Kidney (tissue), 14 donors: ENCODE measurements around the gene MRPS10. TPM values are rescaled to one million over a fixed set of nuclear protein-coding genes. Genes with fewer than 3 reads are reported as not detected.

Experiments
- DNase-seq, 5 donors: peaks; one replicate each; pipeline ENCODE4 v3.0.0-alpha.2; 2013 to 2020
- FAIRE-seq: peaks from 2 replicates; lab custom pipeline; 2012; peaks lifted over from hg19 to GRCh38; lab: Jason Lieb, UNC
- H3K27ac ChIP-seq, 2 donors: one replicate each; pipeline ENCODE4 v1.7.0; 2013; ENCODE audit warnings: low read depth in 2 of 2, low read length in 2 of 2, inconsistent platforms in 1 of 2
- H3K27me3 ChIP-seq: one replicate; pipeline ENCODE4 v1.7.1; 2013; ENCODE audit warnings: low read length, inconsistent platforms; ENCODE audit not compliant: control insufficient read depth, insufficient read depth
- H3K36me3 ChIP-seq, 3 donors: one replicate each; pipeline versions ENCODE4 v1.7.0 to v1.7.1; 2013; ENCODE audit warnings: low read length in 3 of 3, control low read depth in 1 of 3, inconsistent platforms in 1 of 3; ENCODE audit not compliant: insufficient read depth in 3 of 3, control insufficient read depth in 2 of 3
- H3K4me1 ChIP-seq, 3 donors: one replicate each; pipeline versions ENCODE4 v1.7.0 to v1.7.1; 2013; ENCODE audit warnings: low read length in 3 of 3, inconsistent platforms in 1 of 3, low read depth in 1 of 3; ENCODE audit not compliant: control insufficient read depth in 2 of 3, insufficient read depth in 2 of 3
- H3K4me3 ChIP-seq, 3 donors: one replicate each; pipeline versions ENCODE4 v1.7.0 to v1.8.1; 2013; ENCODE audit warnings: low read length in 3 of 3, control low read depth in 1 of 3, inconsistent platforms in 1 of 3
- H3K9ac ChIP-seq, 3 donors: one replicate each; pipeline versions ENCODE4 v1.7.0 to v1.7.1; 2013; ENCODE audit warnings: low read length in 3 of 3, control low read depth in 1 of 3, inconsistent platforms in 1 of 3
- H3K9me3 ChIP-seq, 3 donors: one replicate each; pipeline versions ENCODE4 v1.7.0 to v1.7.1; 2013; ENCODE audit warnings: low read length in 3 of 3, control low read depth in 1 of 3, inconsistent platforms in 1 of 3; ENCODE audit not compliant: control insufficient read depth in 2 of 3, insufficient read depth in 1 of 3
- intact Hi-C: fragments of 100-400 bp; cut with DNase I; formaldehyde crosslinking; loops from one replicate; pipeline ENCODE4 v1.11.1; 2022
- polyA plus RNA-seq: library from polyadenylated mRNA; stranded (reverse); fragments of 350-450 nt; fragmentation: Illumina TruSeq; extraction: RNeasy Lipid Tissue Mini Kit (QIAGEN cat#74804); gene quantifications from one replicate; pipeline ENCODE4 v1.2.3, GENCODE V29; 2014; ENCODE audit warnings: low read depth, low replicate concordance; ENCODE audit not compliant: insufficient read depth
- total RNA-seq: library from RNA; stranded (reverse); fragmentation: NEBNext Ultra II Directional; extraction: Animal tissue kit (Norgen Biotek cat#: 25700); gene quantifications from one replicate; pipeline ENCODE4 v1.2.1, GENCODE V29; 2021
- TF ChIP-seq, protein P1 (sequence below): IDR thresholded peaks from 3 replicates; pipeline ENCODE4 v1.5.1; 2012; ENCODE audit warnings: mild to moderate bottlenecking, moderate library complexity, borderline replicate concordance; ENCODE audit not compliant: insufficient read depth; ENCODE audit errors: extremely low read depth
- donor health status: control.
- donor health status: control.
- donor health status: control.
- donor health status: control.
- donor health status: control.
- donor health status: DM: yes; HTN: yes; CAD: no.
- donor health status: Normal renal cell carcinoma (clear cell type).

MRPS10 gene
- total and polyA plus RNA-seq, 2 donors from 2014 or later: 28.0 to 39.6 TPM

DNA sequence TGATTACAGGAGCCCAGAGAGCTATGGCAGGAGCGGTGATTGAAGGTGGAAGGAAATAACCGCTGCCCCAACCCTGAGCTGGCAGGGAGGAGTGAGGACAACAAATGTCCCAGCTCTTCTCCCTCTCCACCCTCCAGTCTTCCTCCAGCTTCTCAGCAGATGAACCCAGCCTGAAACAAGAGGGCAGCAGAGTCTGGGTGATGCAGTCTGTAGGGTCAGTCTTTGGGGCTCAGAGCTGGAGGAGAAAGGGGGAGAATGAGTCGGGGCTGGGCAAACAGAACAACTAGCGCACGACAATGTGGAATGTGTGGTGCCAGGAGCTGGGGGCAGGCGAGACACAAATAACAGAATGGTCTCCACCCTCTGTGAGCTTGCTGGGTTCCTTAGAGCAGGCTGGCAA lies 49.0 kb downstream of the MRPS10 start:
- TF ChIP-seq, protein P1, sequence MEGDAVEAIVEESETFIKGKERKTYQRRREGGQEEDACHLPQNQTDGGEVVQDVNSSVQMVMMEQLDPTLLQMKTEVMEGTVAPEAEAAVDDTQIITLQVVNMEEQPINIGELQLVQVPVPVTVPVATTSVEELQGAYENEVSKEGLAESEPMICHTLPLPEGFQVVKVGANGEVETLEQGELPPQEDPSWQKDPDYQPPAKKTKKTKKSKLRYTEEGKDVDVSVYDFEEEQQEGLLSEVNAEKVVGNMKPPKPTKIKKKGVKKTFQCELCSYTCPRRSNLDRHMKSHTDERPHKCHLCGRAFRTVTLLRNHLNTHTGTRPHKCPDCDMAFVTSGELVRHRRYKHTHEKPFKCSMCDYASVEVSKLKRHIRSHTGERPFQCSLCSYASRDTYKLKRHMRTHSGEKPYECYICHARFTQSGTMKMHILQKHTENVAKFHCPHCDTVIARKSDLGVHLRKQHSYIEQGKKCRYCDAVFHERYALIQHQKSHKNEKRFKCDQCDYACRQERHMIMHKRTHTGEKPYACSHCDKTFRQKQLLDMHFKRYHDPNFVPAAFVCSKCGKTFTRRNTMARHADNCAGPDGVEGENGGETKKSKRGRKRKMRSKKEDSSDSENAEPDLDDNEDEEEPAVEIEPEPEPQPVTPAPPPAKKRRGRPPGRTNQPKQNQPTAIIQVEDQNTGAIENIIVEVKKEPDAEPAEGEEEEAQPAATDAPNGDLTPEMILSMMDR: no peak
- DNase-seq (no peak), FAIRE-seq (no peak)
- Histone ChIP-seq H3K36me3 (no peaks in the 10 kb centered on the region), H3K4me1 (no peaks in the 10 kb centered on the region), H3K9ac (no peak overlapping the region), H3K4me3 (no peak overlapping the region), H3K27me3 (no peaks in the 10 kb centered on the region), H3K27ac (no peak overlapping the region), H3K9me3 (no peaks in the 10 kb centered on the region)
- intact Hi-C loops: no loop called here

DNA sequence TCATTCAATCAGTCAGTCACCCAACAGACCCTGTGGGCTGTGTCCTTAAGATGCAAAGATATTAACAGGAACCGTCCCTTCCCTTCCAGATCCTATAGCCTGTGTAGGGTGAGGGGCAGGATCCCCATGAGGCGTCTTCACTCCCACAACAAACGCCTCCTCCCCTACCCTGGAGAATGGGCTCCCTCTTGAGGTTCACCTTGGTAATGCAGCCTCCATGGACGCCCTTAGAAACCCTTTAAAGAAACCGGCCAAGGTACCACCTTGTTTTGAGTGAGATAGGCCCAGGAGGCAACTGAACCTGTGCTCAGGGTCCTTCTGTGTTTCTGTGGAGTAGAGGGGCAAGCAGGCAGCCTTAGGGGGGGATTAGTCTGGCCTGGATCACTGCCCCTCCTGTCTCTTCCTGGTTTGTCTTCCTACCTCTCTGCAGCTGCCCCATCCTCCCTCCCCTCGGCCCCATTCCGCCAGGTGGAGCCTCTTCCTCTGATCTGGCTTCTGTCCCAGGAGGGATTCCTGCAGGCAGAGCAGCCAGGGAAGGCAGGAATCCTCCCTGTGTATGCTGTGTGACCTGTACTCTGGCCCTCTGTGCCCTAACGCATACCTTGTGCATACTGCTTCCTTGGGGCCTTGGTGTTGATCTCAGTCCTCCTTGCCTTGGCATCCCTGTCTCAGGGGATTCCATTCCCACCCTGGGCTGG lies 51.1 kb downstream of the MRPS10 start:
- no peak for FAIRE-seq
- TF ChIP-seq, protein P1: peak; percentile 89
- H3K27ac ChIP-seq: no peak overlapping the region
- no peaks in the 10 kb centered on the region for H3K36me3 ChIP-seq
- no peaks in the 10 kb centered on the region for H3K9me3 ChIP-seq
- intact Hi-C loops: no loop called here
- H3K4me1 ChIP-seq: no peaks in the 10 kb centered on the region
- H3K4me3 ChIP-seq: no peak overlapping the region
- DNase-seq: peak in 4 of 5 donors; percentile 81 to 89 (median 86)
- no peak overlapping the region for H3K9ac ChIP-seq
- no peaks in the 10 kb centered on the region for H3K27me3 ChIP-seq

DNA sequence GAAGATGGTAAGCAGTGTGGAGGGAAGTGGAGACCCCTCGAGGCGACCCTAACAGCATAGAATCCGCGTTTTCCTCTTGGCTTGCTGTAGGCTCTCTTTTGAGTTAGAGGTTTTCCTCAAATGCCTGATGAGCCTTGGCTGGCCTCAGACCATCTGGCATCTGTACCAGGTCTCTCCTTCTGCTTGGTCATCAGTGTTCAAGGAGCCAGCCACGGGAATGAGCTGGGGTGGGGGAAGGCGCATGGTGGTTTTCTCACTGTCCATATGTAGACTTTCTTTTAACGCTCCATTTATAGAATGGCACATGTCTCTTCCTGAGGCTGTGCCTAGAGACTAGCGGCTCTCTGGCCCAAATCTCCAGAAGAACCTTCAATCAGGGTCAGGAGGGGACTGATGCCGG lies 52.6 kb downstream of the MRPS10 start:
- no peaks in the 10 kb centered on the region for H3K27me3 ChIP-seq
- FAIRE-seq: no peak
- intact Hi-C loops: no loop called here
- no peaks in the 10 kb centered on the region for H3K4me1 ChIP-seq
- TF ChIP-seq, protein P1: no peak
- no peaks in the 10 kb centered on the region for H3K9me3 ChIP-seq
- no peak overlapping the region for H3K4me3 ChIP-seq
- DNase-seq: no peak
- H3K27ac ChIP-seq: no peak overlapping the region
- no peak overlapping the region for H3K9ac ChIP-seq
- H3K36me3 ChIP-seq: no peaks in the 10 kb centered on the region
